Cardiac muscle cell (in vitro differentiated cells and primary cell): ENCODE measurements around the gene MESP2. TPM values are rescaled to one million over a fixed set of nuclear protein-coding genes. Genes with fewer than 3 reads are reported as not detected.

ENCODE experiments used
- DNase-seq, 2 donors: peaks; one replicate each; pipeline versions ENCODE4 v3.0.0 to v3.0.0-alpha.2; 2010 to 2017; ENCODE audit warnings: low read depth in 1 of 2, low spot score in 1 of 2
- H3K27ac ChIP-seq: fragments of 200-600 bp; sonication (generic); 2 replicates; pipeline ENCODE4 v1.5.1; 2016
- H3K27me3 ChIP-seq: fragments of 200-600 bp; sonication (generic); 2 replicates; pipeline ENCODE4 v1.6.0; 2016; ENCODE audit warnings: control low read depth
- H3K36me3 ChIP-seq: fragments of 200-600 bp; sonication (generic); 2 replicates; pipeline ENCODE4 v1.5.1; 2016; ENCODE audit warnings: control low read depth
- H3K4me1 ChIP-seq: fragments of 200-600 bp; sonication (generic); 2 replicates; pipeline ENCODE4 v1.8.1; 2017; ENCODE audit warnings: low read depth, mild to moderate bottlenecking, mixed run types
- H3K4me3 ChIP-seq: fragments of 200-600 bp; sonication (generic); 2 replicates; pipeline ENCODE4 v1.5.1; 2016; ENCODE audit warnings: mild to moderate bottlenecking
- H3K9me3 ChIP-seq: fragments of 200-600 bp; sonication (generic); 2 replicates; pipeline ENCODE4 v1.5.1; 2017; ENCODE audit warnings: low read depth, mild to moderate bottlenecking, control low read depth
- polyA plus RNA-seq: library from polyadenylated mRNA; unstranded; fragments of >200 nt; fragmentation: Nextera tagmentation; extraction: Ambion mirVana; gene quantifications from 2 replicates; pipeline ENCODE4 v1.2.1, GENCODE V29; 2016
- total RNA-seq: library from RNA; depleted of rRNA; stranded (reverse); fragments of >200 nt; gene quantifications from 2 replicates; pipeline ENCODE4 v1.2.3, GENCODE V29; 2016
- TF ChIP-seq, protein P1 (sequence below): IDR thresholded peaks from 2 replicates; pipeline ENCODE4 v1.5.1; 2012; ENCODE audit warnings: low read depth, mild to moderate bottlenecking, low read length

Gene MESP2
- total and polyA plus RNA-seq, 2 experiments from 2014 or later, result 1.1 to 2.4 TPM

DNA sequence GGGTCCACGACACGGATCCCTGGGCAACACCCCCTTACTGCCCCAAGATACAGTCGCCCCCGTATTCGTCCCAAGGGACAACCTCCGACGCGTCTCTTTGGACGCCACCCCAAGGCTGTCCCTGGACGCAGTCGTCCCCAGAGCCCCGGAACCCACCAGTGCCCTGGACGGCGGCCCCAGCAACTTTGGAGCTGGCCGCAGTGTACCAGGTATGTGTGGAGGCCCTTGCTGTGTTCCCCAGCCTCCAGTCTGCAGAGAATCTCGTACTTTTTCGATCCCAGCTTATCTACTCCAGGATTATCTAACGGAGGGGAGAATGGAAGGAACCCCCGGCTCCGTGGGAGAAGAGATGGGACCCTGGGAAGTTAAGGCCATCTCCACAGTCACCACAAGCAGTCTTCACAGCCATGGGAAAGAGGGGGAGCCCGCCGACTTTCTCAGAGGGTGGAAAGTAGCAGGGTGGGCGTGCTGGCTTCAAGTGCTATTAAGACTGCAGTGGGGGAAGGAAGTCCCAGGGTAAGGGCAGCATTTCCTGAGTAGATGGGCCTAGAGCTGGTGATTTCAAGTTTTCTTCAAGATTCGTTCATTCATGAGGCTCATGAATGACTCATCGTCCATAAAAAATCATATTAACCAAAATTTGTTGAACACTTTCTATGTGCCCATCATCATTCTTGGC, 1.1 kb downstream of the MESP2 start:
- Histone ChIP-seq H3K27ac (no peak overlapping the region), H3K4me3 (no peak overlapping the region), H3K4me1 (peaks cover 10% of the 10 kb centered on the region), H3K27me3 (no peaks in the 10 kb centered on the region), H3K9me3 (no peaks in the 10 kb centered on the region), H3K36me3 (no peaks in the 10 kb centered on the region)
- TF ChIP-seq, protein P1, sequence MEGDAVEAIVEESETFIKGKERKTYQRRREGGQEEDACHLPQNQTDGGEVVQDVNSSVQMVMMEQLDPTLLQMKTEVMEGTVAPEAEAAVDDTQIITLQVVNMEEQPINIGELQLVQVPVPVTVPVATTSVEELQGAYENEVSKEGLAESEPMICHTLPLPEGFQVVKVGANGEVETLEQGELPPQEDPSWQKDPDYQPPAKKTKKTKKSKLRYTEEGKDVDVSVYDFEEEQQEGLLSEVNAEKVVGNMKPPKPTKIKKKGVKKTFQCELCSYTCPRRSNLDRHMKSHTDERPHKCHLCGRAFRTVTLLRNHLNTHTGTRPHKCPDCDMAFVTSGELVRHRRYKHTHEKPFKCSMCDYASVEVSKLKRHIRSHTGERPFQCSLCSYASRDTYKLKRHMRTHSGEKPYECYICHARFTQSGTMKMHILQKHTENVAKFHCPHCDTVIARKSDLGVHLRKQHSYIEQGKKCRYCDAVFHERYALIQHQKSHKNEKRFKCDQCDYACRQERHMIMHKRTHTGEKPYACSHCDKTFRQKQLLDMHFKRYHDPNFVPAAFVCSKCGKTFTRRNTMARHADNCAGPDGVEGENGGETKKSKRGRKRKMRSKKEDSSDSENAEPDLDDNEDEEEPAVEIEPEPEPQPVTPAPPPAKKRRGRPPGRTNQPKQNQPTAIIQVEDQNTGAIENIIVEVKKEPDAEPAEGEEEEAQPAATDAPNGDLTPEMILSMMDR, result no peak
- no peak for DNase-seq

DNA sequence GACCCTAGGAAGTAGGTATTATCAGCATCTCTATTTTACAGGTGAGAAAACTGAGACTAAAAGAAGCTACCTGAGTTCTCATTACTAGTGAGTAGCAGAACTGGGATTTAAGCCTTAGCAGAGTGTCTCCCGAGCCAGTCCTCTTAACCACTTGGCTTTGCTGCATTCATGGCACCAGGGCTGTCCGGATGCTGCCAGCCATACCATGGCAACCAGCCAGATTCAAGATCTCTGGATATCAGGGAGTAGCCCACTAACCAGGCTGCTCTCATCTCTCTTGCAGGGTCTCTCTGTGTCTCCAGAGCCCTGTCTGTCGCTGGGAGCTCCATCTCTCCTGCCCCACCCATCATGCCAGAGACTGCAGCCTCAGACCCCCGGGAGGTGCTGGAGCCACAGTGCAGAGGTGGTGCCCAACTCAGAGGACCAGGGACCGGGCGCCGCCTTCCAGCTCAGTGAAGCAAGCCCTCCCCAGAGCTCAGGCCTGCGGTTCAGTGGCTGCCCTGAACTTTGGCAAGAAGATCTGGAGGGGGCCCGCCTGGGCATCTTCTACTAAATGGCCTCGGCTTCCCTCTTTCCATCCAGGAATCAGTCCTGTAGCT, 1.7 kb downstream of the MESP2 start:
- H3K9me3 ChIP-seq, result no peaks in the 10 kb centered on the region
- TF ChIP-seq, protein P1, result no peak
- H3K27ac ChIP-seq, result no peak overlapping the region
- no peaks in the 10 kb centered on the region for H3K27me3 ChIP-seq
- H3K4me1 ChIP-seq, result peaks cover 11% of the 10 kb centered on the region
- no peak for DNase-seq
- no peak overlapping the region for H3K4me3 ChIP-seq
- no peaks in the 10 kb centered on the region for H3K36me3 ChIP-seq

DNA sequence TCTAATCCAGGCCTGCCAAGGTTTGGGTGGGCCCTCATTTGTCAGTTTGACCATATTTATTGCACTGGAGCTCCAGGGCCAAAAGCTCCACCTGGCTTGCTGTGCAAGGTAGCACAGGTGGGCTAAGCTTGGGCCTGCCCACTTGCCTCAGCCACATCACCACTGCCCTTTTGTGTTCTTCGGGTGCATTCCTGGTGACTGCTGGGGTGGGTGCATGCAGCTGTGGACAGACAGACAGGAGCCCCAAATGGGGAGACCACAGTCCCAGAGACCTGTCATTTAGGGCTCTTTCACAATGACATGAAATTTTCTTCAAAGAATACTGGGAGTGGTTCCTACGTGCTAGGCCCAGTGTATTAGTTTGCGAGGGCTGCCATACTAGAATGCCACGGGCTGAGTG, 2.7 kb downstream of the MESP2 start:
- H3K4me1 ChIP-seq, result peaks cover 18% of the 10 kb centered on the region
- no peak overlapping the region for H3K4me3 ChIP-seq
- H3K27ac ChIP-seq, result no peak overlapping the region
- TF ChIP-seq, protein P1, result no peak
- DNase-seq, result no peak
- H3K36me3 ChIP-seq, result no peaks in the 10 kb centered on the region
- no peaks in the 10 kb centered on the region for H3K9me3 ChIP-seq
- no peaks in the 10 kb centered on the region for H3K27me3 ChIP-seq

DNA sequence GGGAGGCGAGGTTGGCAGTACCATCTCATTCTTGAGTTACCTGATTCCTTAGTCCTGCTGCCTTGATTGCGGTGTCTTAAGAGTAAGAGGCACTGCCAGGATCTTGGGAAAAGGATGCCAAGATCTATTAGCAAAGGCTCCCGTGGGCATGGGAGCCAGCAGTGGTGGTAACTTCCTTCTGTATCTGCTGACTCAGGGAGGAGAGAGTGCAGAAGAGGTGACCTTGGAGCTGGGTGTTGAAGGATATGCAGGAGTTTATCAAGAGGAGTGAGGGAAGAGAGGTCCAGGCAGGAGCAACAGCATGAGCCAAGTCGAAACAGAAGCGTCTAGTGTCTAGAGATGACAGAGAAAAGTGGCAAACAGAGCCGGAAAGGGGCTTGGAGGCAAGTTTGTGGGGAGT, 4.5 kb downstream of the MESP2 start:
- H3K27me3 ChIP-seq, result no peaks in the 10 kb centered on the region
- TF ChIP-seq, protein P1, result no peak
- H3K27ac ChIP-seq, result peak overlapping the region; percentile 18
- no peaks in the 10 kb centered on the region for H3K9me3 ChIP-seq
- no peaks in the 10 kb centered on the region for H3K36me3 ChIP-seq
- peaks cover 18% of the 10 kb centered on the region for H3K4me1 ChIP-seq
- no peak overlapping the region for H3K4me3 ChIP-seq
- DNase-seq, result peak in 1 of 2 donors; percentile 59

DNA sequence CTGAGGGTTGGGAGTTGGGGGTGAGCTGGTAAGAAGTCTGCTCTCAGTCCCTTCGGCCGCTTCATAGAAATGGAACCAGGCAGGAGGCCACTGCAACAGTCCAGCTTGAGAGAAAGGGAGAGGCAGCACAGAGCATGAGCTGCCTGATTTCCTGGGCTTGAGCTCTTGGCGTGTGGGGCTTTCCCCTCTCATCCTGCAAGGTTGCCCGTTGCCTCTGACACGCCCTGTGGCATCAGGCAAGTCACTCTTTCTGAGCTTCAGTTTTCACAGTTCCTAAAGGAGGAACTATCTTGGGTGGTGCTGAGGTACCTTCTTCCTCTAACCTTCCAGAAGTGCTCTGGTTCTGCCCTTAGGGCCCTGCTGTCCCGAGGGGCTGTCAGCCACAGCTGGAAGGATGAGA, 4.9 kb downstream of the MESP2 start:
- Histone ChIP-seq H3K4me1 (peaks cover 18% of the 10 kb centered on the region), H3K27me3 (no peaks in the 10 kb centered on the region), H3K9me3 (no peaks in the 10 kb centered on the region), H3K27ac (peak overlapping the region; percentile 18), H3K4me3 (no peak overlapping the region), H3K36me3 (no peaks in the 10 kb centered on the region)
- DNase-seq, result no peak
- TF ChIP-seq, protein P1, result no peak
